OCI-LY3 (cell line): Measurements from ENCODE around the gene PEDS1.

Source experiments
- H2AFZ ChIP-seq: fragments of 200-600, 300-600 bp; shearing (Covaris generic); 2 replicates; pipeline ENCODE4 v1.6.0; 2014; ENCODE audit warnings: antibody characterized with exemption, low read depth, low read length
- H3K27ac ChIP-seq: fragments of 200-600, 300-600 bp; sonication (generic); 2 replicates; pipeline ENCODE4 v1.5.1; 2014; ENCODE audit warnings: mild to moderate bottlenecking, low read length, moderate library complexity, mixed read lengths
- H3K27me3 ChIP-seq: fragments of 200-600, 300-600 bp; sonication (generic); 2 replicates; pipeline ENCODE4 v1.6.1; 2014; ENCODE audit warnings: low read depth, low read length, mixed read lengths
- H3K36me3 ChIP-seq: fragments of 200-600, 300-600 bp; sonication (generic); replicated peaks from 2 replicates; pipeline ENCODE3; 2014; ENCODE audit warnings: low read depth, low read length, mixed read lengths
- H3K4me1 ChIP-seq: fragments of 300-600, 200-600 bp; sonication (generic); 2 replicates; pipeline ENCODE4 v1.6.1; 2014; ENCODE audit warnings: low read length, mixed read lengths
- H3K4me2 ChIP-seq: fragments of 200-600, 300-600 bp; sonication (generic); 2 replicates; pipeline ENCODE4 v1.6.1; 2014; ENCODE audit warnings: low read length, mixed read lengths
- H3K4me3 ChIP-seq: fragments of 300-600, 200-600 bp; sonication (generic); 2 replicates; pipeline ENCODE4 v1.5.1; 2014; ENCODE audit warnings: antibody characterized with exemption, mild to moderate bottlenecking, low read length, moderate library complexity
- H3K79me2 ChIP-seq: fragments of 300-600, 200-600 bp; shearing (Covaris generic); 2 replicates; pipeline ENCODE4 v1.6.1; 2014; ENCODE audit warnings: mild to moderate bottlenecking, low read length, mixed read lengths
- H3K9ac ChIP-seq: fragments of 300-600, 200-600 bp; shearing (Covaris generic); 2 replicates; pipeline ENCODE4 v1.6.0; 2014; ENCODE audit warnings: mild to moderate bottlenecking, low read length, moderate library complexity
- H3K9me3 ChIP-seq: fragments of 200-600, 300-600 bp; shearing (Covaris generic); 2 replicates; pipeline ENCODE4 v1.6.1; 2014; ENCODE audit warnings: low read length, mixed read lengths; ENCODE audit not compliant: insufficient read depth
- H4K20me1 ChIP-seq: fragments of 200-600, 300-600 bp; sonication (generic); 2 replicates; pipeline ENCODE4 v1.6.1; 2016; ENCODE audit warnings: low read length, mixed read lengths; ENCODE audit not compliant: insufficient read depth
- EZH2phosphoT487 ChIP-seq: fragments of 200-600 bp; shearing (Covaris generic); IDR thresholded peaks from 2 replicates; pipeline ENCODE4 v1.6.1; 2018; ENCODE audit warnings: antibody characterized with exemption, mixed run types, low read depth
- TF ChIP-seq, protein P1 (sequence below): fragments of 200-600, 300-600 bp; sonication (generic); IDR thresholded peaks from 2 replicates; pipeline ENCODE4 v1.5.1; 2014; ENCODE audit warnings: antibody characterized with exemption, low read length, low read depth

The PEDS1 gene

DNA sequence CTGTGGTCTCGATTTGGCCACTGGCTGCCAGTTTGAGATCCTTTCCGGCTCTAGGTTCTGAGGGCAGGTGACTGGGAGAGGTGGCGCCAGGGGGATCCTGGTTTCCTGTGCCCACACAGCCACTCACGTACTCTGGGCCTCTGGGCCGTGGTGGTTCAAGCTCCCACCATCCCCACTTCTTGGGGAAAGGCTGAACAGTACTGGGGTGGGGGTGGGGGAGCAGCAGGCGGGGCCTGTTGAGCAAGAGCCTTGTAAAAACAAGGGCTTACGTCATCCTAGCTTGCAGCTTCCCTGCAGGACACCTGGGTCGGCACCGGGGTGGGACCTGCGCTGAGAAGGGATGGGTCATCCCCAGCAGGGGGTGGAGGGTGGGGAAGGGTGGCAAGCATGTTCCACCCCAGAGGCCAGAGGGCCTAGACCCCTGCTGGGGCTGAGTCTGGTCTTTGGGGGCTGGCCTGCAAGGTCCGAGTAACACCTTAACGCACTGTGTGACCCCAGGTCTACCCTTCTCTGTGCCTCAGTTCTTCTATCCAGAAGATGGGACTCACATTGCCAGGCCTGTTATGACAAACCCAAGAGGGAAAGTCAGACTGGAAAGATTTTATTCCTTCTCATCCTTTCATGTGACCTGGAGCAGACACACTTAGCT, 34.0 kb upstream of the PEDS1 start:
- peaks cover under 1% of the 10 kb centered on the region for H3K36me3 ChIP-seq
- TF ChIP-seq, protein P1, sequence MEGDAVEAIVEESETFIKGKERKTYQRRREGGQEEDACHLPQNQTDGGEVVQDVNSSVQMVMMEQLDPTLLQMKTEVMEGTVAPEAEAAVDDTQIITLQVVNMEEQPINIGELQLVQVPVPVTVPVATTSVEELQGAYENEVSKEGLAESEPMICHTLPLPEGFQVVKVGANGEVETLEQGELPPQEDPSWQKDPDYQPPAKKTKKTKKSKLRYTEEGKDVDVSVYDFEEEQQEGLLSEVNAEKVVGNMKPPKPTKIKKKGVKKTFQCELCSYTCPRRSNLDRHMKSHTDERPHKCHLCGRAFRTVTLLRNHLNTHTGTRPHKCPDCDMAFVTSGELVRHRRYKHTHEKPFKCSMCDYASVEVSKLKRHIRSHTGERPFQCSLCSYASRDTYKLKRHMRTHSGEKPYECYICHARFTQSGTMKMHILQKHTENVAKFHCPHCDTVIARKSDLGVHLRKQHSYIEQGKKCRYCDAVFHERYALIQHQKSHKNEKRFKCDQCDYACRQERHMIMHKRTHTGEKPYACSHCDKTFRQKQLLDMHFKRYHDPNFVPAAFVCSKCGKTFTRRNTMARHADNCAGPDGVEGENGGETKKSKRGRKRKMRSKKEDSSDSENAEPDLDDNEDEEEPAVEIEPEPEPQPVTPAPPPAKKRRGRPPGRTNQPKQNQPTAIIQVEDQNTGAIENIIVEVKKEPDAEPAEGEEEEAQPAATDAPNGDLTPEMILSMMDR: no peak
- TF ChIP-seq EZH2phosphoT487: no peak
- H4K20me1 ChIP-seq: peaks cover under 1% of the 10 kb centered on the region; the same call in 1 of the 2 replicates
- peaks cover 18% of the 10 kb centered on the region for H3K27me3 ChIP-seq
- H3K4me3 ChIP-seq: no peak overlapping the region
- H3K9ac ChIP-seq: no peak overlapping the region
- no peak overlapping the region for H2AFZ ChIP-seq
- peaks cover 16% of the 10 kb centered on the region for H3K4me1 ChIP-seq
- no peaks in the 10 kb centered on the region for H3K9me3 ChIP-seq
- H3K27ac ChIP-seq: no peak overlapping the region
- peaks cover 10% of the 10 kb centered on the region for H3K79me2 ChIP-seq
- H3K4me2 ChIP-seq: no peak overlapping the region

DNA sequence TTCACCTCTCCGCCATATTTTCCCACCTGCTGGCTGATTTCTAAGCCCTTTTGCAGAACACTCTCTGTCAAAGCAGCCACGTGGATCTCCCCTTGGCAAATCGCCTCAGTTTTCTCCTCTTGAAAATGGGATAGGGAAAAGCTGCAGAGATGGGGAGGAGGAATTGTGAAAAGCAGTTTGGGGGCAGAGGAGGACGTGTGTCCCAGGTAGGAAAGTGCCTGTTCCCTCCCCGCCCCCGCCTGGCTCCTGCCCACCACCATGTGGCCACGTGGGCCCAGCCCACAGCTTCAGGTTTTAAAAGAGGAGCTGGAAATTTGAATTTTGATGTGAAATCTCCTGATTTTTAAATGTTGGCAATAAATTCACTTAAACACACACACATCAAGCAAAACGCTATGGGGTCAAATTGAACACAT, 33.5 kb upstream of the PEDS1 start:
- TF ChIP-seq, protein P1: no peak; the same call in 1 of the 2 replicates
- TF ChIP-seq EZH2phosphoT487: no peak
- Histone ChIP-seq H3K79me2 (peaks cover 5% of the 10 kb centered on the region; the same call in 1 of the 2 replicates), H3K4me2 (no peak overlapping the region), H3K36me3 (no peaks in the 10 kb centered on the region), H2AFZ (no peak overlapping the region), H3K9ac (no peak overlapping the region), H3K4me3 (no peak overlapping the region), H3K27ac (no peak overlapping the region), H4K20me1 (no peaks in the 10 kb centered on the region), H3K27me3 (peaks cover 18% of the 10 kb centered on the region), H3K9me3 (no peaks in the 10 kb centered on the region), H3K4me1 (peaks cover 16% of the 10 kb centered on the region)

DNA sequence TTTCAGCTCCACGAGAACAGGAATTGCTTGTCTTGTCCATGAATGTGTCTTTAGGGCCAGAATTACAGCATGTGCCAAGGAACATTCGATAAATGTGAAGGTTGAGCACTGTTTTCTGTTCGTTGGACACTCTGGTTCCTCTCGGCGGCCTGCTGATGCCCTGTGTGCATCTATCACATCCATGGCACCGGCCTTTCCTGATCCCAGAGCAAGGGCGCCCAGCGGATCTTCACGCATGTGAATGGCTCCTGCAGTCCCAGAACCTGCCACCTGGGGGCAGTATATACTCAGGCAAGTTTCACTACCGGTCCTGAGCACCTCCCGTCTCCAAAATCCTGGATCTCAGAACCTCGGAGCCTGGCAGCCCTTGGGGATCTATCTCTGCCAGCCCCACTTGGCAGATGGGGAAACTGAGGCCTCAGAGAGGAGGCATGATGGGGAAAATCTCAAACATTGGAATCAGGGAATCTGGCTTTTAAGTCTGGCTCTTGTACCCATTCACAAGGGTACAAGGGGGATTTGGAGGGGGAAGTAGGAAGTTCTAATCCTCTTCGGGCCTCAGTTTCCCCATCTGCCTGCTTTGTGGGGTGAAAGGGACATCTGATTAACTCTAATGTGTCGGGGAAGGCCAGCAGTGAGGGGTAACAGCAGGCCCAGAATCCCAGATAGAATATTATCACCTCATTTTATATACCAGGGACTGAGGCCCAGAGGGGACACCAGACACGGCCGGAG, 32.8 kb upstream of the PEDS1 start:
- Histone ChIP-seq H3K27me3 (peaks cover 18% of the 10 kb centered on the region), H3K27ac (no peak overlapping the region), H2AFZ (peak overlapping the region; percentile 83), H3K4me2 (peak overlapping the region; percentile 71), H3K4me1 (peaks cover 16% of the 10 kb centered on the region), H3K79me2 (no peaks in the 10 kb centered on the region), H3K9ac (0 out of 2 replicates have a peak overlapping the region, but pooled peaks have one; percentile 13), H3K36me3 (no peaks in the 10 kb centered on the region), H3K4me3 (peak overlapping the region; percentile 38), H3K9me3 (no peaks in the 10 kb centered on the region), H4K20me1 (no peaks in the 10 kb centered on the region)
- TF ChIP-seq, protein P1: peak; percentile 100
- TF ChIP-seq EZH2phosphoT487: no peak

DNA sequence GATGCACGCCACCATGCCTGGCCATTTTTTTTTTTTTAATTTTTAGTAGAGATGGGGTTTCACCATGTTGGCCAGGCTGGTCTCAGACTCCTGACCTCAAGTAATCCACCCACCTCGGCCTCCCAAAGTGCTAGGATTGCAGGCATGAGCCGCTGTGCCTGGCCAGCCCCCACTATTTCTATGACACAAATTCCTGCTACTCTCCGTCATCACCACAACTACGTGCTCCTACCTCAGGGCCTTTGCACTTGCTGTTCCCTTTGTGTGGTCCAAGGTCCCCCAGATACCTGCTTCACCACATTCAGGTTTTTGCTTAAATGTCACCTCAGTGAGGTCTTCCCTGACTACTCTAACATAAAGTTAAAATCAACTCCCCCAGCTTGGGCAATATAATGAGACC, 31.9 kb upstream of the PEDS1 start:
- no peak overlapping the region for H3K4me3 ChIP-seq
- H3K4me1 ChIP-seq: peaks cover 16% of the 10 kb centered on the region
- H3K36me3 ChIP-seq: no peaks in the 10 kb centered on the region
- TF ChIP-seq, protein P1: no peak
- TF ChIP-seq EZH2phosphoT487: no peak
- H3K27me3 ChIP-seq: peaks cover 18% of the 10 kb centered on the region
- no peaks in the 10 kb centered on the region for H4K20me1 ChIP-seq
- H3K4me2 ChIP-seq: no peak overlapping the region
- no peak overlapping the region for H2AFZ ChIP-seq
- no peaks in the 10 kb centered on the region for H3K79me2 ChIP-seq
- no peak overlapping the region for H3K27ac ChIP-seq
- no peaks in the 10 kb centered on the region for H3K9me3 ChIP-seq
- H3K9ac ChIP-seq: no peak overlapping the region
